ENCODE data around the gene CYP4F12. TPM values are rescaled to one million over a fixed set of nuclear protein-coding genes. Genes with fewer than 3 reads are reported as not detected.

The CYP4F12 gene
- total and polyA plus RNA-seq, 2 of the 4 experiments (the other 2 are of a cell fraction), result not detected

- no peak overlapping the region for H4K91ac ChIP-seq (ENCODE audit: insufficient read depth, low read depth, low read length)
- H3K56ac ChIP-seq (ENCODE audit: extremely low read depth, insufficient read depth, low read length), result no peak overlapping the region
- H4K5ac ChIP-seq (ENCODE audit: low read depth, low read length), result no peak overlapping the region
- H3K4me2 ChIP-seq (ENCODE audit: low read depth, low read length), result no peak overlapping the region
- H2AFZ ChIP-seq (replicated peaks; ENCODE audit: low read length, poor library complexity), result no peak overlapping the region
- no peak for TF ChIP-seq ELK1 (IDR thresholded peaks at IDR 0.05; ENCODE audit: borderline replicate concordance, low read depth, low read length)
- TF ChIP-seq SMC3 (IDR thresholded peaks at IDR 0.05; ENCODE audit: low read depth, low read length), result no peak
- no peak for TF ChIP-seq RCOR1 (IDR thresholded peaks at IDR 0.05; ENCODE audit: insufficient replicate concordance, low read length)
- H3K14ac ChIP-seq (replicated peaks; ENCODE audit: low read depth, low read length), result no peak overlapping the region
- H3K79me1 ChIP-seq (ENCODE audit: low read depth in 1 of 2, low read length in 2 of 2), result no peaks in the 10 kb centered on the region
- H3K4ac ChIP-seq (ENCODE audit: low read depth, low read length), result no peak overlapping the region
- no peak overlapping the region for H3K23ac ChIP-seq (ENCODE audit: low read depth, low read length)
- H3K18ac ChIP-seq (ENCODE audit: low read depth, low read length), result no peak overlapping the region
- H3K27ac ChIP-seq (ENCODE audit: insufficient read depth, low read length), result no peak overlapping the region
- POLR2A ChIA-PET (ENCODE audit: unreplicated experiment), result no interaction called here
- H2AK9ac ChIP-seq (replicated peaks; ENCODE audit: low read depth, low read length, poor library complexity), result no peak overlapping the region
- H2BK20ac ChIP-seq (ENCODE audit: low read depth, low read length), result no peak overlapping the region
- WGBS, 2 experiments (ENCODE audit: extremely low coverage in 2 of 2, insufficient read length in 1 of 2), result 100% methylated on average over 1 of the region's 3 CpGs; no CpG with 5 or more reads in 1 of the 2 experiments
- H3K9me3 ChIP-seq (ENCODE audit: control insufficient read depth, insufficient read depth, low read length), result peaks cover 17% of the 10 kb centered on the region
- in situ Hi-C loops (cut with MboI; ENCODE audit: low sequenced_read_pairs), result no loop called here
- BruUV-seq (replicated peaks), result no TSS peak
- H2BK5ac ChIP-seq (ENCODE audit: low read depth, low read length, poor library complexity, severe bottlenecking), result no peak overlapping the region
- no peaks in the 10 kb centered on the region for H3K36me3 ChIP-seq (ENCODE audit: control insufficient read depth, insufficient read depth, low read length)
- H3K27me3 ChIP-seq (ENCODE audit: control insufficient read depth, insufficient read depth, low read length), result no peaks in the 10 kb centered on the region
- no peak for ATAC-seq (ENCODE audit: low read depth)
- no peaks in the 10 kb centered on the region for H4K20me1 ChIP-seq (ENCODE audit: insufficient read depth, low read length)
- CTCF ChIA-PET, result no interaction called here
- H3K4me3 ChIP-seq (ENCODE audit: insufficient read depth, low read depth, low read length), result no peak overlapping the region
- no peaks in the 10 kb centered on the region for H3K9me1 ChIP-seq (ENCODE audit: insufficient read depth, low read length)
- no peak overlapping the region for H2AK5ac ChIP-seq (ENCODE audit: low read depth, low read length)
- H3K9ac ChIP-seq (ENCODE audit: low read depth, low read length), result no peak overlapping the region
- no peak for DNase-seq
- no peak overlapping the region for H2BK120ac ChIP-seq (ENCODE audit: low read depth, low read length)
- H3K4me1 ChIP-seq (ENCODE audit: control insufficient read depth, insufficient read depth, low read length), result no peaks in the 10 kb centered on the region
- intact Hi-C loops (cut with micrococcal nuclease), result no loop called here
- no peak overlapping the region for H2BK15ac ChIP-seq (ENCODE audit: low read depth, low read length)
- H4K8ac ChIP-seq (ENCODE audit: low read depth in 2 of 2, low read length in 2 of 2), result no peak overlapping the region
- dilution Hi-C loops (cut with HindIII; ENCODE audit: low sequenced_read_pairs, unreplicated experiment), result no loop called here
Observed at GRCh38 chr19:15669440-15669839, 3.4 kb upstream of the CYP4F12 start.

All from IMR-90 (cell line).